Measurements from ENCODE around the gene BABAM2.

Gene BABAM2

GRCh38 chr2:28263690-28264089 is 373.2 kb downstream of the BABAM2 start:
- in situ Hi-C loops (cut with HindIII; ENCODE audit: low pct_ligation_motif_present, low pct_unique_long_range_greater_than_20kb, low sequenced_read_pairs), result no loop called here
- no peak for DNase-seq

GRCh38 chr2:28267282-28267681 is 376.8 kb downstream of the BABAM2 start:
- in situ Hi-C loops (cut with HindIII; ENCODE audit: low pct_ligation_motif_present, low pct_unique_long_range_greater_than_20kb, low sequenced_read_pairs), result no loop called here
- no peak for DNase-seq

GRCh38 chr2:28268386-28268785 is 377.9 kb downstream of the BABAM2 start:
- in situ Hi-C loops (cut with HindIII; ENCODE audit: low pct_ligation_motif_present, low pct_unique_long_range_greater_than_20kb, low sequenced_read_pairs), result no loop called here
- no peak for DNase-seq

GRCh38 chr2:28269019-28269784 is 378.7 kb downstream of the BABAM2 start:
- DNase-seq, result peak; percentile 65

GRCh38 chr2:28270456-28271152 is 380.1 kb downstream of the BABAM2 start:
- in situ Hi-C loops (cut with HindIII; ENCODE audit: low pct_ligation_motif_present, low pct_unique_long_range_greater_than_20kb, low sequenced_read_pairs), result no loop called here
- no peak for DNase-seq

More at GRCh38 chr2:28269019-28269784, 378.7 kb downstream of the BABAM2 start:
- in situ Hi-C loops (cut with HindIII; ENCODE audit: low pct_ligation_motif_present, low pct_unique_long_range_greater_than_20kb, low sequenced_read_pairs), result no loop called here

- no peak for DNase-seq
- in situ Hi-C loops (cut with HindIII; ENCODE audit: low pct_ligation_motif_present, low pct_unique_long_range_greater_than_20kb, low sequenced_read_pairs), result no loop called here
These were observed 380.8 kb downstream of the BABAM2 start for GRCh38 chr2:28271231-28271918.

GRCh38 chr2:28271919-28272250 is 381.4 kb downstream of the BABAM2 start:
- no peak for DNase-seq
- in situ Hi-C loops (cut with HindIII; ENCODE audit: low pct_ligation_motif_present, low pct_unique_long_range_greater_than_20kb, low sequenced_read_pairs), result no loop called here

GRCh38 chr2:28273751-28274150 is 383.2 kb downstream of the BABAM2 start:
- in situ Hi-C loops (cut with HindIII; ENCODE audit: low pct_ligation_motif_present, low pct_unique_long_range_greater_than_20kb, low sequenced_read_pairs), result no loop called here
- no peak for DNase-seq

GRCh38 chr2:28274911-28275685 is 384.6 kb downstream of the BABAM2 start:
- in situ Hi-C loops (cut with HindIII; ENCODE audit: low pct_ligation_motif_present, low pct_unique_long_range_greater_than_20kb, low sequenced_read_pairs), result no loop called here
- peak; percentile 98 for DNase-seq

GRCh38 chr2:28276076-28276618 is 385.6 kb downstream of the BABAM2 start:
- peak; percentile 97 for DNase-seq
- in situ Hi-C loops (cut with HindIII; ENCODE audit: low pct_ligation_motif_present, low pct_unique_long_range_greater_than_20kb, low sequenced_read_pairs), result no loop called here

- no peak for DNase-seq
- in situ Hi-C loops (cut with HindIII; ENCODE audit: low pct_ligation_motif_present, low pct_unique_long_range_greater_than_20kb, low sequenced_read_pairs), result no loop called here
These were observed 386.3 kb downstream of the BABAM2 start for GRCh38 chr2:28276807-28277206.

GRCh38 chr2:28277466-28277865 is 386.9 kb downstream of the BABAM2 start:
- in situ Hi-C loops (cut with HindIII; ENCODE audit: low pct_ligation_motif_present, low pct_unique_long_range_greater_than_20kb, low sequenced_read_pairs), result no loop called here
- no peak for DNase-seq

- DNase-seq, result no peak
- in situ Hi-C loops (cut with HindIII; ENCODE audit: low pct_ligation_motif_present, low pct_unique_long_range_greater_than_20kb, low sequenced_read_pairs), result no loop called here
These were observed 388.8 kb downstream of the BABAM2 start for GRCh38 chr2:28279371-28279770.

GRCh38 chr2:28280619-28281018 is 390.1 kb downstream of the BABAM2 start:
- in situ Hi-C loops (cut with HindIII; ENCODE audit: low pct_ligation_motif_present, low pct_unique_long_range_greater_than_20kb, low sequenced_read_pairs), result no loop called here
- DNase-seq, result no peak

GRCh38 chr2:28281739-28282138 is 391.2 kb downstream of the BABAM2 start:
- in situ Hi-C loops (cut with HindIII; ENCODE audit: low pct_ligation_motif_present, low pct_unique_long_range_greater_than_20kb, low sequenced_read_pairs), result no loop called here

GRCh38 chr2:28282248-28282647 is 391.7 kb downstream of the BABAM2 start:
- no peak for DNase-seq

More at GRCh38 chr2:28281739-28282138, 391.2 kb downstream of the BABAM2 start:
- no peak for DNase-seq

GRCh38 chr2:28282861-28283646 is 392.5 kb downstream of the BABAM2 start:
- in situ Hi-C loops (cut with HindIII; ENCODE audit: low pct_ligation_motif_present, low pct_unique_long_range_greater_than_20kb, low sequenced_read_pairs), result no loop called here
- DNase-seq, result no peak

More at GRCh38 chr2:28282248-28282647, 391.7 kb downstream of the BABAM2 start:
- in situ Hi-C loops (cut with HindIII; ENCODE audit: low pct_ligation_motif_present, low pct_unique_long_range_greater_than_20kb, low sequenced_read_pairs), result no loop called here

- in situ Hi-C loops (cut with HindIII; ENCODE audit: low pct_ligation_motif_present, low pct_unique_long_range_greater_than_20kb, low sequenced_read_pairs), result no loop called here
These were observed 393.3 kb downstream of the BABAM2 start for GRCh38 chr2:28283861-28284260.

More at GRCh38 chr2:28283861-28284260, 393.3 kb downstream of the BABAM2 start:
- DNase-seq, result no peak

Data from ACHN (cell line).